Brain microvascular endothelial cell (primary cell): ENCODE data around the gene MPZL1.

ENCODE experiments used
- DNase-seq: peaks from one replicate; pipeline ENCODE4 v3.0.0-alpha.2; 2020
- H3K27ac ChIP-seq: fragments of 250-450 bp; sonication (Bioruptor Pico); 2 replicates; pipeline ENCODE4 v1.5.1; 2020; ENCODE audit warnings: mild to moderate bottlenecking, moderate library complexity
- H3K27me3 ChIP-seq: fragments of 250-450 bp; sonication (Bioruptor Pico); replicated peaks from 2 replicates; pipeline ENCODE4 v1.5.1; 2020; ENCODE audit warnings: mild to moderate bottlenecking
- H3K36me3 ChIP-seq: fragments of 250-450 bp; sonication (Bioruptor Pico); replicated peaks from 2 replicates; pipeline ENCODE4 v1.5.1; 2020; ENCODE audit warnings: mild to moderate bottlenecking
- H3K4me3 ChIP-seq: 2 replicates; pipeline ENCODE4 v1.5.1; 2011; ENCODE audit warnings: low read depth, mild to moderate bottlenecking, control low read depth, low read length, moderate library complexity
- CTCF ChIP-seq: IDR thresholded peaks from 2 replicates; pipeline ENCODE4 v1.5.1; 2011; ENCODE audit warnings: low read depth, mild to moderate bottlenecking, moderate library complexity, low read length, control low read depth, inconsistent platforms; ENCODE audit errors: missing control alignments
- in situ Hi-C: cut with HindIII; loops from 2 replicates; pipeline ENCODE4 v1.10.0; 2017; ENCODE audit warnings: low sequenced_read_pairs, low pct_ligation_motif_present

The MPZL1 gene

GRCh38 chr1:167837326-167837725 is 115.5 kb downstream of the MPZL1 start:
- no peaks in the 10 kb centered on the region for H3K36me3 ChIP-seq
- H3K27me3 ChIP-seq: no peaks in the 10 kb centered on the region
- TF ChIP-seq CTCF: no peak
- no peak for DNase-seq
- in situ Hi-C loops: no loop called here
- H3K4me3 ChIP-seq: no peak overlapping the region
- H3K27ac ChIP-seq: no peak overlapping the region

DNA sequence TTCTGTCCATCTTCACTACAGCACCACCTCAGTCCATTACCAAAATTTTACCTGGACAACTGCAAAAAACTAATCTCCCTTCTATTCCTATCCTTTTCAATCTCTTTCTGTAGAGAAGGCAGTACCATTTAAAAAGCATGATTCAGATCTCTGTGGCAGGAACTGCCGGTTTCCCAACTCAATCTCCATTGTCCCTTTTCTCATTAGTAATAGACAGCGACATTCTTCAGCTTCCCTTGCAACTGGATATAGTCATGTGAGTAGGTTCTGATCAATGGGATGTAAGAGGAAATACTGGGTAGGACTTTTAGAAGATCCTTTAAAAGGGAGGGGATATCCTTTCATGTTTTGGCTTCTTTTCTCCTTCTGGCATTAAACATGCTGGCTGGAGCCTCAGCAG is 117.2 kb downstream of the MPZL1 start:
- TF ChIP-seq CTCF: no peak
- Histone ChIP-seq H3K27me3 (no peaks in the 10 kb centered on the region), H3K4me3 (no peak overlapping the region), H3K27ac (no peak overlapping the region), H3K36me3 (no peaks in the 10 kb centered on the region)
- no peak for DNase-seq
- in situ Hi-C loops: no loop called here
